Measurements from ENCODE around the gene GP1BA. TPM values are rescaled to one million over a fixed set of nuclear protein-coding genes. Genes with fewer than 3 reads are reported as not detected.

GP1BA gene
- total and polyA plus RNA-seq, 4 donors = 0.03 to 2.3 (median 0.18) TPM; not detected in 1

- peak; percentile 45 for TF ChIP-seq REST (IDR thresholded peaks at IDR 0.05)
- peak; percentile 93 to 95 for TF ChIP-seq GABPA (IDR thresholded peaks at IDR 0.05 in 1 of 2, conservative IDR thresholded peaks at IDR 0.05 in 1 of 2)
- peak in 1 of 2 donors; percentile 12 for TF ChIP-seq RAD21 (IDR thresholded peaks at IDR 0.05)
- peak; percentile 41 for TF ChIP-seq FOXA1 (IDR thresholded peaks at IDR 0.05)
- TF ChIP-seq NR2F2 (IDR thresholded peaks at IDR 0.05) = peak; percentile 19
- TF ChIP-seq ATF3 (IDR thresholded peaks at IDR 0.05) = peak; percentile 14
- peak; percentile 74 for TF ChIP-seq YY1 (IDR thresholded peaks at IDR 0.05)
- TF ChIP-seq EGR1 (IDR thresholded peaks at IDR 0.05; ENCODE audit: low read depth in 2 of 2) = peak in 1 of 2 donors; percentile 24
These were observed 7.9 kb downstream of the GP1BA start, which contains the start of the genes RNF167 and SLC25A11 (continued) for GRCh38 chr17:4939796-4940554.

GRCh38 chr17:4940555-4941318 lies 8.7 kb downstream of the GP1BA start:
- peaks cover 8 to 54% (median 40%) of the 10 kb centered on the region in 4 donors for H3K4me1 ChIP-seq (ENCODE audit: control insufficient read depth in 4 of 4, insufficient read depth in 4 of 4, low read length in 3 of 4)
- no peaks in the 10 kb centered on the region for H3K9me3 ChIP-seq (ENCODE audit: control insufficient read depth in 4 of 4, low read length in 3 of 4)
- peak in 1 of 2 donors; percentile 7 for TF ChIP-seq EGR1 (IDR thresholded peaks at IDR 0.05; ENCODE audit: low read depth in 2 of 2)
- TF ChIP-seq HNF4G (IDR thresholded peaks at IDR 0.05) = no peak
- H3K4me3 ChIP-seq (ENCODE audit: low read depth in 1 of 3, low read length in 3 of 3) = peak overlapping the region; percentile 79 to 89 (median 83)
- peak; percentile 51 for DNase-seq (ENCODE audit: low spot score)
- peak overlapping the region; percentile 89 to 90 for H3K27ac ChIP-seq (ENCODE audit: low read depth in 1 of 2, low read length in 2 of 2)
- H3K9ac ChIP-seq (ENCODE audit: low read depth in 1 of 2, low read length in 2 of 2) = peak overlapping the region; percentile 80 to 93
- under 1% methylated on average over 29 of the region's 29 CpGs for WGBS
- H3K36me3 ChIP-seq (ENCODE audit: control insufficient read depth in 4 of 4, insufficient read depth in 3 of 4, low read depth in 1 of 4, low read length in 3 of 4) = peaks cover 4 to 31% (median 20%) of the 10 kb centered on the region in 4 donors
- H3K27me3 ChIP-seq (ENCODE audit: control insufficient read depth in 4 of 4, insufficient read depth in 4 of 4, low read length in 3 of 4) = no peaks in the 10 kb centered on the region

GRCh38 chr17:4941319-4941610 lies 9.2 kb downstream of the GP1BA start:
- Histone ChIP-seq H3K9ac (ENCODE audit: low read depth in 1 of 2, low read length in 2 of 2) (peak overlapping the region; percentile 80 to 93), H3K9me3 (ENCODE audit: control insufficient read depth in 4 of 4, low read length in 3 of 4) (no peaks in the 10 kb centered on the region), H3K36me3 (ENCODE audit: control insufficient read depth in 4 of 4, insufficient read depth in 3 of 4, low read depth in 1 of 4, low read length in 3 of 4) (peaks cover 6 to 31% (median 19%) of the 10 kb centered on the region in 4 donors), H3K27ac (ENCODE audit: low read depth in 1 of 2, low read length in 2 of 2) (peak overlapping the region in 1 of 2 donors; percentile 90), H3K4me1 (ENCODE audit: control insufficient read depth in 4 of 4, insufficient read depth in 4 of 4, low read length in 3 of 4) (peaks cover 9 to 60% (median 45%) of the 10 kb centered on the region in 4 donors), H3K4me3 (ENCODE audit: low read depth in 1 of 3, low read length in 3 of 3) (peak overlapping the region; percentile 79 to 89 (median 83)), H3K27me3 (ENCODE audit: control insufficient read depth in 4 of 4, insufficient read depth in 4 of 4, low read length in 3 of 4) (no peaks in the 10 kb centered on the region)
- WGBS = 32% methylated on average over 4 of the region's 4 CpGs
- DNase-seq (ENCODE audit: low spot score) = no peak
- no peak for TF ChIP-seq NR2F2 (IDR thresholded peaks at IDR 0.05)
- TF ChIP-seq REST (IDR thresholded peaks at IDR 0.05) = no peak
- no peak for TF ChIP-seq FOXA2 (IDR thresholded peaks at IDR 0.05)
- no peak for TF ChIP-seq CTCF (IDR thresholded peaks at IDR 0.05; ENCODE audit: low read depth, low read length, missing input control)
- TF ChIP-seq TAF1 (conservative IDR thresholded peaks at IDR 0.05) = no peak
- no peak for TF ChIP-seq JUND (IDR thresholded peaks at IDR 0.05)
- no peak for TF ChIP-seq ZBTB33 (IDR thresholded peaks at IDR 0.05)
- TF ChIP-seq YY1 (IDR thresholded peaks at IDR 0.05) = no peak
- no peak for TF ChIP-seq MAX (IDR thresholded peaks at IDR 0.05)
- no peak for TF ChIP-seq GABPA (IDR thresholded peaks at IDR 0.05 in 1 of 2, conservative IDR thresholded peaks at IDR 0.05 in 1 of 2)
- no peak for TF ChIP-seq RAD21 (IDR thresholded peaks at IDR 0.05)
- TF ChIP-seq HNF4G (IDR thresholded peaks at IDR 0.05) = no peak
- TF ChIP-seq HNF4A (conservative IDR thresholded peaks at IDR 0.05) = no peak
